K562 (cell line): ENCODE measurements around the gene HSPA4. TPM values are rescaled to one million over a fixed set of nuclear protein-coding genes. Genes with fewer than 3 reads are reported as not detected.

Experiments used
- ATAC-seq: fragments of 200-7000 bp; cut with Tn5 transposase; 3 replicates; pipeline ENCODE4 v1.9.1; 2020; ENCODE audit warnings: moderate library complexity
- BruUV-seq: library from RNA; stranded (reverse); fragments of 400-500 nt; replicated peaks from 2 replicates; lab custom pipeline; 2021; lab: Mats Ljungman, UMichigan
- CTCF ChIA-PET: fragments of 300-600 bp; formaldehyde crosslinking; extraction: SDS; loops from one replicate; lab custom pipeline; 2021; ENCODE audit warnings: low intra/inter-chr PET ratio; lab: Yijun Ruan, JAX
- POLR2A ChIA-PET: fragments of 300-600, 350-650 bp; sonication (Branson Sonifier 250); formaldehyde crosslinking; extraction: SDS; loops from one replicate; lab custom pipeline; 2021; ENCODE audit warnings: antibody characterized with exemption, inconsistent platforms; lab: Yijun Ruan, JAX
- DNase-seq, 4 experiments: peaks; one replicate each; pipeline versions ENCODE4 v3.0.0 to v3.0.0-alpha.2; 2011 to 2018; ENCODE audit warnings: low spot score in 3 of 4, mixed read lengths in 3 of 4; ENCODE audit errors: extremely low read depth in 1 of 4
- FAIRE-seq: peaks from 2 replicates; lab custom pipeline; 2011; peaks lifted over from hg19 to GRCh38; lab: Jason Lieb, UNC
- H2AFZ ChIP-seq: 2 replicates; pipeline ENCODE4 v1.6.0; 2011; ENCODE audit warnings: low read depth, low read length, control low read depth, inconsistent platforms
- H3K27ac ChIP-seq: fragments of 200-600 bp; 3 replicates; pipeline ENCODE4 v1.8.0; 2011; ENCODE audit warnings: low read depth, mild to moderate bottlenecking, control low read depth, inconsistent platforms, low read length, moderate library complexity, mixed read lengths; ENCODE audit errors: extremely low read depth
- H3K27me3 ChIP-seq, 2 experiments: fragments of 300-600 bp in 1 of 2; 2 replicates in 1 of 2; 3 replicates in 1 of 2; pipeline versions ENCODE4 v1.6.0 to v1.8.0; 2011; ENCODE audit warnings: inconsistent platforms in 2 of 2, low read length in 2 of 2, mild to moderate bottlenecking in 1 of 2, mixed read lengths in 1 of 2, moderate library complexity in 1 of 2; ENCODE audit not compliant: control insufficient read depth in 2 of 2, insufficient read depth in 2 of 2
- H3K36me3 ChIP-seq: fragments of 300-600 bp; 3 replicates; pipeline ENCODE4 v1.8.0; 2011; ENCODE audit warnings: mild to moderate bottlenecking, low read length, inconsistent platforms; ENCODE audit not compliant: control insufficient read depth, insufficient read depth
- H3K4me1 ChIP-seq, 2 experiments: fragments of 200-600 bp in 1 of 2; replicated peaks in 1 of 2; 2 replicates in 1 of 2; 3 replicates in 1 of 2; pipeline versions ENCODE4 v1.5.1 to v1.8.0; 2011; ENCODE audit warnings: inconsistent platforms in 2 of 2, low read length in 2 of 2, mild to moderate bottlenecking in 1 of 2, mixed read lengths in 1 of 2, moderate library complexity in 1 of 2; ENCODE audit not compliant: control insufficient read depth in 2 of 2, insufficient read depth in 2 of 2
- H3K4me2 ChIP-seq: 2 replicates; pipeline ENCODE4 v1.6.1; 2011; ENCODE audit warnings: low read length, control low read depth, inconsistent platforms, mixed read lengths; ENCODE audit not compliant: insufficient read depth
- H3K4me3 ChIP-seq: fragments of 200-600 bp; sonication (generic), shearing (Covaris generic); 2 replicates; pipeline ENCODE4 v1.5.1; 2016; ENCODE audit warnings: control low read depth, inconsistent platforms
- H3K79me2 ChIP-seq: fragments of 200-600 bp; 3 replicates; pipeline ENCODE4 v1.8.0; 2011; ENCODE audit warnings: low read length, inconsistent platforms; ENCODE audit not compliant: control insufficient read depth, insufficient read depth
- H3K9ac ChIP-seq, 2 experiments: 2 replicates each; pipeline versions ENCODE4 v1.6.0 to v1.6.1; 2011; ENCODE audit warnings: low read depth in 2 of 2, low read length in 2 of 2, control low read depth in 1 of 2, inconsistent platforms in 1 of 2, mild to moderate bottlenecking in 1 of 2, mixed read lengths in 1 of 2; ENCODE audit not compliant: insufficient read depth in 1 of 2
- H3K9me1 ChIP-seq: one replicate; pipeline ENCODE4 v1.6.0; 2011; ENCODE audit warnings: inconsistent platforms, mild to moderate bottlenecking, low read length, moderate library complexity; ENCODE audit not compliant: control insufficient read depth, insufficient read depth
- H3K9me3 ChIP-seq: replicated peaks from 2 replicates; pipeline ENCODE4 v1.5.1; 2011; ENCODE audit warnings: low read depth, low read length, inconsistent platforms; ENCODE audit not compliant: control insufficient read depth, insufficient read depth
- H4K20me1 ChIP-seq: replicated peaks from 2 replicates; pipeline ENCODE4 v1.6.1; 2011; ENCODE audit warnings: low read length, inconsistent platforms, mixed read lengths; ENCODE audit not compliant: control insufficient read depth, insufficient read depth
- CAMTA2 ChIP-seq: fragments of 250-450 bp; sonication (Bioruptor Pico); conservative IDR thresholded peaks from 2 replicates; pipeline ENCODE4 v1.5.1; 2022
- EHMT2 ChIP-seq: fragments of 450-650 bp; IDR thresholded peaks from 2 replicates; pipeline ENCODE4 v1.6.1; 2018; ENCODE audit warnings: antibody characterized with exemption
- FUS ChIP-seq: fragments of 200-400 bp; formaldehyde crosslinking; optimal IDR thresholded peaks from 2 replicates; pipeline ENCODE3; 2017; ENCODE audit warnings: low read depth, low read length
- KAT7 ChIP-seq: sonication (generic); formaldehyde crosslinking; IDR thresholded peaks from 2 replicates; pipeline ENCODE4 v1.8.0; 2022; ENCODE audit warnings: missing genetic modification reagents, mild to moderate bottlenecking, borderline replicate concordance
- YY1 ChIP-seq, 3 experiments: IDR thresholded peaks; 2 replicates each; pipeline ENCODE4 v1.6.1; 2011; ENCODE audit warnings: low read length in 2 of 3, mild to moderate bottlenecking in 2 of 3, moderate library complexity in 2 of 3, borderline replicate concordance in 1 of 3, control low read depth in 1 of 3, low read depth in 1 of 3; ENCODE audit not compliant: insufficient read depth in 3 of 3, insufficient replicate concordance in 2 of 3, control insufficient read depth in 1 of 3, insufficient read length in 1 of 3; ENCODE audit errors: extremely low read depth in 1 of 3
- ZNF354B ChIP-seq: fragments of 250-450 bp; sonication (Bioruptor Pico); IDR thresholded peaks from 2 replicates; pipeline ENCODE4 v1.4.0; 2020
- WGBS: fragments of 100-300 bp; shearing (Covaris generic); methylation state at CpG from one replicate; pipeline ENCODE4 v1.1.6; 2016; ENCODE audit warnings: low coverage, mixed read lengths; ENCODE audit not compliant: insufficient coverage; ENCODE audit errors: missing lambda C conversion rate; 5-methylcytosine and 5-hydroxymethylcytosine counted together
- in situ Hi-C: fragments of 300-500 bp; cut with MboI; formaldehyde crosslinking; loops from 4 replicates; pipeline ENCODE4 v1.15.0; 2018; ENCODE audit warnings: inconsistent platforms, mixed read lengths
- intact Hi-C: fragments of 100-400 bp; cut with micrococcal nuclease; formaldehyde crosslinking; loops from 2 replicates; pipeline ENCODE4 v1.14.2; 2022
- polyA plus RNA-seq, 8 experiments: library from polyadenylated mRNA; depleted of rRNA in 4 of 8; stranded (reverse) in 5 of 8; unstranded in 3 of 8; fragments of >200 nt; fragmentation: Nextera tagmentation in 2 of 8; fragmentation: Illumina TruSeq in 1 of 8; extraction: Ambion mirVana in 2 of 8; extraction: Trizol in 1 of 8; gene quantifications; 2 replicates each; pipeline versions ENCODE4 v1.2.1 to v1.2.3, GENCODE V29; 2011 to 2014; ENCODE audit warnings: inconsistent platforms in 1 of 8, missing spikeins in 1 of 8
- total RNA-seq, 7 experiments: library from RNA; depleted of rRNA in 6 of 7; stranded (reverse); fragments of >200 nt in 6 of 7; fragmentation: Illumina TruSeq in 2 of 7; extraction: Trizol in 2 of 7; gene quantifications; 2 replicates each; pipeline versions ENCODE4 v1.2.1 to v1.2.3, GENCODE V29; 2011 to 2021; ENCODE audit warnings: low replicate concordance in 1 of 7
- TF ChIP-seq, protein P1 (sequence below): fragments of 450-650 bp; IDR thresholded peaks from 2 replicates; pipeline ENCODE4 v1.6.1; 2018; ENCODE audit not compliant: partially characterized antibody

Gene HSPA4
- total and polyA plus RNA-seq, 9 of the 15 experiments (the other 6 are each of a cell fraction or from before 2014, with no cell fraction given): 90.3 to 286 (median 148) TPM

GRCh38 chr5:133030343-133031005, 21.3 kb upstream of the HSPA4 start:
- no peak for ATAC-seq
- Histone ChIP-seq H3K9me1 (no peaks in the 10 kb centered on the region), H3K27ac (no peak overlapping the region), H3K4me2 (no peak overlapping the region), H3K9me3 (no peaks in the 10 kb centered on the region), H2AFZ (peak overlapping the region; percentile 23; the same call in 1 of the 2 replicates), H3K9ac (no peak overlapping the region), H4K20me1 (no peaks in the 10 kb centered on the region)
- no peak for DNase-seq
- ChIA-PET CTCF (no interaction called here), POLR2A (interaction anchor here (0.7 to 1.8 kb wide), 4 partner anchors 13 to 85 kb away, joined by 3 to 7 read pairs (median 4); no protein-coding TSS in a partner anchor)
- WGBS: 26% methylated on average over 2 of the region's 2 CpGs
- intact Hi-C loops: no loop called here
- TF ChIP-seq YY1 (IDR thresholded peaks at IDR 0.05; ENCODE audit: borderline replicate concordance in 1 of 3, control insufficient read depth in 1 of 3, extremely low read depth in 1 of 3, insufficient read depth in 3 of 3, insufficient read length in 1 of 3, insufficient replicate concordance in 2 of 3, low read depth in 1 of 3, low read length in 2 of 3) (no peak), FUS (no peak), EHMT2 (no peak), KAT7 (CRISPR knock-in tag) (no peak), ZNF354B (CRISPR knock-in tag) (no peak), CAMTA2 (CRISPR knock-in tag) (no peak)
- TF ChIP-seq, protein P1, sequence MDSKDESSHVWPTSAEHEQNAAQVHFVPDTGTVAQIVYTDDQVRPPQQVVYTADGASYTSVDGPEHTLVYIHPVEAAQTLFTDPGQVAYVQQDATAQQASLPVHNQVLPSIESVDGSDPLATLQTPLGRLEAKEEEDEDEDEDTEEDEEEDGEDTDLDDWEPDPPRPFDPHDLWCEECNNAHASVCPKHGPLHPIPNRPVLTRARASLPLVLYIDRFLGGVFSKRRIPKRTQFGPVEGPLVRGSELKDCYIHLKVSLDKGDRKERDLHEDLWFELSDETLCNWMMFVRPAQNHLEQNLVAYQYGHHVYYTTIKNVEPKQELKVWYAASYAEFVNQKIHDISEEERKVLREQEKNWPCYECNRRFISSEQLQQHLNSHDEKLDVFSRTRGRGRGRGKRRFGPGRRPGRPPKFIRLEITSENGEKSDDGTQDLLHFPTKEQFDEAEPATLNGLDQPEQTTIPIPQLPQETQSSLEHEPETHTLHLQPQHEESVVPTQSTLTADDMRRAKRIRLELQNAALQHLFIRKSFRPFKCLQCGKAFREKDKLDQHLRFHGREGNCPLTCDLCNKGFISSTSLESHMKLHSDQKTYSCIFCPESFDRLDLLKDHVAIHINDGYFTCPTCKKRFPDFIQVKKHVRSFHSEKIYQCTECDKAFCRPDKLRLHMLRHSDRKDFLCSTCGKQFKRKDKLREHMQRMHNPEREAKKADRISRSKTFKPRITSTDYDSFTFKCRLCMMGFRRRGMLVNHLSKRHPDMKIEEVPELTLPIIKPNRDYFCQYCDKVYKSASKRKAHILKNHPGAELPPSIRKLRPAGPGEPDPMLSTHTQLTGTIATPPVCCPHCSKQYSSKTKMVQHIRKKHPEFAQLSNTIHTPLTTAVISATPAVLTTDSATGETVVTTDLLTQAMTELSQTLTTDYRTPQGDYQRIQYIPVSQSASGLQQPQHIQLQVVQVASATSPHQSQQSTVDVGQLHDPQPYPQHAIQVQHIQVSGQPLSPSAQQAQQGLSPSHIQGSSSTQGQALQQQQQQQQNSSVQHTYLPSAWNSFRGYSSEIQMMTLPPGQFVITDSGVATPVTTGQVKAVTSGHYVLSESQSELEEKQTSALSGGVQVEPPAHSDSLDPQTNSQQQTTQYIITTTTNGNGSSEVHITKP: peak; percentile 39
- TF ChIP-seq, all 486 proteins: peak for 1
- FAIRE-seq: no peak
- H3K27me3 ChIP-seq: no peaks in the 10 kb centered on the region
- in situ Hi-C loops: no loop called here
- H3K4me3 ChIP-seq: no peak overlapping the region
- H3K79me2 ChIP-seq: peaks cover 8% of the 10 kb centered on the region
- H3K36me3 ChIP-seq: no peaks in the 10 kb centered on the region
- no TSS peak for BruUV-seq
- H3K4me1 ChIP-seq: peaks cover 3 to 13% of the 10 kb centered on the region in 2 experiments; a peak in 3 of 5 replicates
